ENCODE data around the gene TMIGD1.

The TMIGD1 gene

GRCh38 chr17:30296499-30297080 lies 37.3 kb downstream of the TMIGD1 start:
- H3K4me3 ChIP-seq (ENCODE audit: low read depth, low read length): no peak overlapping the region
- no peak for DNase-seq (ENCODE audit: low read depth)
- no peak for TF ChIP-seq CTCF (IDR thresholded peaks at IDR 0.05; ENCODE audit: low read depth, low read length, missing control alignments)
- in situ Hi-C loops (cut with HindIII; ENCODE audit: low sequenced_read_pairs): no loop called here

- no peak for TF ChIP-seq CTCF (IDR thresholded peaks at IDR 0.05; ENCODE audit: low read depth, low read length, missing control alignments)
- in situ Hi-C loops (cut with HindIII; ENCODE audit: low sequenced_read_pairs): no loop called here
Measured at GRCh38 chr17:30292286-30292858, 41.5 kb downstream of the TMIGD1 start.

GRCh38 chr17:30291543-30292285 lies 42.1 kb downstream of the TMIGD1 start, which contains the start of gene BLMH:
TSS of gene BLMH (minus strand) at chr17:30291944. CDS start at chr17:30291819, 125 bp downstream.
- no peak for TF ChIP-seq CTCF (IDR thresholded peaks at IDR 0.05; ENCODE audit: low read depth, low read length, missing control alignments)
- DNase-seq (ENCODE audit: low read depth): peak; percentile 24
- in situ Hi-C loops (cut with HindIII; ENCODE audit: low sequenced_read_pairs): no loop called here
- H3K4me3 ChIP-seq (ENCODE audit: low read depth, low read length): peak within 1 kb of the TSS; percentile 92

More at GRCh38 chr17:30292286-30292858, 41.5 kb downstream of the TMIGD1 start:
- peak overlapping the region; percentile 92 for H3K4me3 ChIP-seq (ENCODE audit: low read depth, low read length)
- no peak for DNase-seq (ENCODE audit: low read depth)

GRCh38 chr17:30290696-30291542 lies 42.9 kb downstream of the TMIGD1 start:
- no peak for DNase-seq (ENCODE audit: low read depth)
- TF ChIP-seq CTCF (IDR thresholded peaks at IDR 0.05; ENCODE audit: low read depth, low read length, missing control alignments): no peak
- in situ Hi-C loops (cut with HindIII; ENCODE audit: low sequenced_read_pairs): no loop called here

GRCh38 chr17:30290077-30290476 lies 43.8 kb downstream of the TMIGD1 start:
- in situ Hi-C loops (cut with HindIII; ENCODE audit: low sequenced_read_pairs): no loop called here
- TF ChIP-seq CTCF (IDR thresholded peaks at IDR 0.05; ENCODE audit: low read depth, low read length, missing control alignments): no peak
- DNase-seq (ENCODE audit: low read depth): no peak
- no peak overlapping the region for H3K4me3 ChIP-seq (ENCODE audit: low read depth, low read length)

More at GRCh38 chr17:30290696-30291542, 42.9 kb downstream of the TMIGD1 start:
- H3K4me3 ChIP-seq (ENCODE audit: low read depth, low read length): peak overlapping the region; percentile 92

GRCh38 chr17:30279156-30279555 lies 54.7 kb downstream of the TMIGD1 start:
- DNase-seq (ENCODE audit: low read depth): no peak
- no peak overlapping the region for H3K4me3 ChIP-seq (ENCODE audit: low read depth, low read length)
- in situ Hi-C loops (cut with HindIII; ENCODE audit: low sequenced_read_pairs): no loop called here
- TF ChIP-seq CTCF (IDR thresholded peaks at IDR 0.05; ENCODE audit: low read depth, low read length, missing control alignments): no peak
